HepG2 (cell line): ENCODE results near the gene CCDC191.

ENCODE experiments used
- BHLHE40 ChIP-seq: IDR thresholded peaks from 2 replicates; pipeline ENCODE4 v1.6.1; 2011; ENCODE audit warnings: low read length, improper control_type of control experiment
- CTCF ChIP-seq: sonication (generic); formaldehyde crosslinking; IDR thresholded peaks from 2 replicates; pipeline ENCODE4 v1.5.0; 2020; ENCODE audit warnings: mild to moderate bottlenecking, missing genetic modification reagents, moderate library complexity
- RCOR2 ChIP-seq: IDR thresholded peaks from 2 replicates; pipeline ENCODE4 v1.6.1; 2016; ENCODE audit warnings: missing biosample characterization, missing genetic modification reagents
- ZBTB34 ChIP-seq: sonication (generic); formaldehyde crosslinking; IDR thresholded peaks from 2 replicates; pipeline ENCODE4 v1.8.0; 2022; ENCODE audit warnings: mild to moderate bottlenecking, missing genetic modification reagents
- ZNF256 ChIP-seq: sonication (generic); formaldehyde crosslinking; conservative IDR thresholded peaks from 2 replicates; pipeline ENCODE4 v1.4.0; 2020; ENCODE audit warnings: missing genetic modification reagents
- ZNF331 ChIP-seq: sonication (generic); formaldehyde crosslinking; IDR thresholded peaks from 2 replicates; pipeline ENCODE4 v1.4.0; 2020; ENCODE audit warnings: missing genetic modification reagents

GRCh38 chr3:113977822-113978221 lies 78.5 kb downstream of the CCDC191 start:
- TF ChIP-seq ZBTB34 (CRISPR knock-in tag) (no peak), BHLHE40 (no peak), RCOR2 (CRISPR knock-in tag) (no peak), CTCF (CRISPR knock-in tag) (no peak), ZNF331 (CRISPR knock-in tag) (no peak), ZNF256 (CRISPR knock-in tag) (no peak)
